ENCODE data around the gene UBL5.
A peak's percentile ranks its signal among the peaks of the same experiment; 100 is the strongest.

The UBL5 gene

DNA sequence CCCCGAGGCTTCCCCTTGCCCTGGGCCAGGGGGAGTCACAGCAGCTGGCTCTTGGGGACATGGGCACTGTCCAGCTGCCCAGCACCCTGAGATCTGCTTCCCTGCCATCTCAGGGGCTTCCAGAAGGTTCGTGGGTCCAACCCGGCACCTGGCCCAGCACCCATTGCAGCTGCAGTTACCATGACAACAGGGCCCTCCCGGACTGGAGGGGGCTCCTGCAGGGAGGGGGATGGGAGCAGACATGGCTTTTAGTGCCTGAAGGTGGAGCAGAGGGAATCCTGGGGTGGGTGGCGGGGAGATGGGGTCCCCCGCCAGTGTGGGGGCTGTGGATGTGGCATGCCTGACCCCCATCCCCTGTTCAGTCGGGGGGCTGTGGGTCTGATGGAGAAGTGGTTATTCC, 22.1 kb downstream of the UBL5 start:
- peaks cover 10 to 30% of the 10 kb centered on the region in 2 donors for H3K4me1 Mint-ChIP-seq (ENCODE audit: low read depth in 2 of 2)
- ATAC-seq (replicated peaks): no peak
- peak overlapping the region in 1 of 2 donors; percentile 23 for H3K27ac Mint-ChIP-seq

DNA sequence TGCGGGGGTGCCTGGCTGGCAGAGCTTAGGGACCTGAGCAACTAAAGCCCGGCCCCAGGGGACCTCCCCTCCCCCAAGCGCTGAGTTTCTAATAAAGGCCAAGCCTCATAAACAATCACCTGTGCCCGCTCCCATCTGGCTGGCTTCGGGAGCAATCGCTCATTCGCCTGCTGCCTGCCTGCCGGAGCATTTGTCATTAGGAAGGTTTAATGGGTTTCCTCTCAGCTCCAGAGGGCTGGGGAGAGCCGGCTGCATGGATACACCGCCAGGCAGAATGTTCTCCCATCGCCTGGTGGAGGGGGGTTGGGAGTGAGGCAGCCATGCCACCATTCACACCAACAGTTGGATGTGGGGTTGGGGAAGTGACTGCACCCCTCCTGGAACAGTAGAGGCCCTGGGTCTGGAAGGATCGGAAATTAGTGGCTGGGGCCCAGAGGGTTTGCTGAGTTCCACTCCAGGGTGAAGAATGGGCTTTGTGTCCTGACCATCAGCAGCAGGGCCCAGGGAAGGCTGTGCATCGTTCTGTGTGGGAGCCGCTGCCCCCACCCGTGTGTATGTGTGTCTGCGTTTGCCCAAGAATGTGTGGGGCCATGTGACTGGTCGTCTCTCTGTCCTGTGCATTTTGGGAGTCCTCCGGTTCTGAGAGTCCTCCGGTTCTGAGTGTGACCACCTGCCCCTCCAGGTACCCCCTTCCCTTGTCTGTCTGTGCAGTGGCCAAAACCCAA, 22.7 kb downstream of the UBL5 start:
- no peaks in the 10 kb centered on the region for H3K9me3 Mint-ChIP-seq
- no peak for ATAC-seq (replicated peaks)
- H3K36me3 Mint-ChIP-seq (ENCODE audit: insufficient read depth): peaks cover 5% of the 10 kb centered on the region
- no peak overlapping the region for H3K4me3 Mint-ChIP-seq
- H3K4me1 Mint-ChIP-seq (ENCODE audit: low read depth in 2 of 2): peaks cover 10 to 23% of the 10 kb centered on the region in 2 donors
- peak overlapping the region in 1 of 2 donors; percentile 46 for H3K27ac Mint-ChIP-seq
- no peak for DNase-seq
- H3K27me3 Mint-ChIP-seq: no peaks in the 10 kb centered on the region

More for the DNA sequence above, 22.1 kb downstream of the UBL5 start:
- Mint-ChIP-seq H3K4me3 (no peak overlapping the region), H3K9me3 (no peaks in the 10 kb centered on the region), H3K36me3 (ENCODE audit: insufficient read depth) (peaks cover 6% of the 10 kb centered on the region), H3K27me3 (no peaks in the 10 kb centered on the region)
- DNase-seq: no peak

DNA sequence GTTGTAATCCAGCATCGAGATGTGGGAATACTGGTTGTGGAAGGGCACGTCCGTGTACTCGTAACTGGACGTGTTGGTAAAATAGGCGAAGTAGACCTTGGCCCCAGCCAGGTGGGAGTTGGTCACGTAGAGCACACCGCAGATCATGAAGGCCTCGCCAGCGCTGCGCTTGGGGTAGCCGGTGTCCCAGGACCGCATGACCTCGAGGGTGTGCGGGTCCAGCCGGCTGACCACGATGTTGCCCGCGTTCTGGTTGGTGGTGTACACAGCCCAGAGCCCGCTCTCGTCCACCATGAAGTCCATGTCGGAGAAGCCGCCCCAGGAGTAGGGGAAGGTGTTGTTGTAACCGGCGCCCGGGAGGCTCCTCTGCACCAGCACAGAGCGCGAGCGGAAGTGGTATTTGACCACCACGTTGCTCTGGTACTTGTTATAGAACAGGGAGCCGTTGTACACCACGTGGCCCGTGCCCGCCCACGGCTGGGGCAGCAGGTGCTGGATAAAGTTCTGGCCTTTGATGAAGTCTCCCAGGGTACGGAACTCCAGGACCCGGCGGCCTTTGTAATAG, 26.6 kb downstream of the UBL5 start:
- no peak overlapping the region for H3K27ac Mint-ChIP-seq
- H3K4me3 Mint-ChIP-seq: no peak overlapping the region
- no peak for DNase-seq
- ATAC-seq (replicated peaks): no peak
- H3K27me3 Mint-ChIP-seq: no peaks in the 10 kb centered on the region
- peaks cover 28 to 45% of the 10 kb centered on the region in 2 donors for H3K4me1 Mint-ChIP-seq (ENCODE audit: low read depth in 2 of 2)
- H3K36me3 Mint-ChIP-seq (ENCODE audit: insufficient read depth): peaks cover 8% of the 10 kb centered on the region
- H3K9me3 Mint-ChIP-seq: no peaks in the 10 kb centered on the region

- DNase-seq (no peak), ATAC-seq (replicated peaks) (no peak)
- Mint-ChIP-seq H3K36me3 (ENCODE audit: insufficient read depth) (peaks cover 8% of the 10 kb centered on the region), H3K4me3 (peak overlapping the region; percentile 46 to 91), H3K27ac (peak overlapping the region; percentile 64 to 70), H3K9me3 (no peaks in the 10 kb centered on the region), H3K4me1 (ENCODE audit: low read depth in 2 of 2) (peaks cover 34 to 50% of the 10 kb centered on the region in 2 donors), H3K27me3 (no peaks in the 10 kb centered on the region)
These were observed 28.9 kb downstream of the UBL5 start for GRCh38 chr19:9856609-9857008.

DNA sequence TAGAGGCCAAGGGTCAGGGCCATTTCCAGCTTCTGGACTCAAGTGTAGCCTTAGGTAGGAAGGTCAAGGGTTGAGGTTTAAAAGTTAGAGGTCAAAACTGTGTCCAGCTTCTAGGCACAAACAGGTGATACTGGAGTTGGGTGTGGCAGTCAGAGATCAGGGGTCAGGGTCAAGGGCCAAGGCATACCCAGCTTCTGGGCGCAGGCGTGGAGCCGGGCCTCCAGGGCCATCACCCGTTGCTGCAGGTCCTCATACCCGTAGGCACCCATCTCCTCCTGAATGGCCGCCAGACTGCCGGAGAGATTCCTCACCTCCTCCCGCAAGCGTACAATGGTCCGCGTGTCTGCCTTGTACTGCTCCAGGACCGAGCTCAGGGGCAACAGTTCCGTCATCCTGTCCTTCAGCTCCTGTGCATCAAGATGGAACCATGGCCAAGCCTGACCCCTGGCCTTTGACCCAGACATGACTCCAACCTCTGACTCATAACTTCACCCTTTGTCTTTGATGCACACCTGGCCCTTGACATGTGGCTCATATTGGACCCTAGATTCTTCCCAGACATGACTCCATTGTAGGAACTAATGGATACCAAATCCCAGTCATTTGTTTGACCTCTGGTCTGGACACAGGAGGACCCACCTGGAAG, 29.5 kb downstream of the UBL5 start:
- peak overlapping the region; percentile 91 to 96 for H3K27ac Mint-ChIP-seq
- no peak for ATAC-seq (replicated peaks)
- peaks cover 8% of the 10 kb centered on the region for H3K36me3 Mint-ChIP-seq (ENCODE audit: insufficient read depth)
- H3K4me3 Mint-ChIP-seq: peak overlapping the region; percentile 89 to 91
- peaks cover 38 to 56% of the 10 kb centered on the region in 2 donors for H3K4me1 Mint-ChIP-seq (ENCODE audit: low read depth in 2 of 2)
- no peaks in the 10 kb centered on the region for H3K9me3 Mint-ChIP-seq
- H3K27me3 Mint-ChIP-seq: no peaks in the 10 kb centered on the region
- no peak for DNase-seq

DNA sequence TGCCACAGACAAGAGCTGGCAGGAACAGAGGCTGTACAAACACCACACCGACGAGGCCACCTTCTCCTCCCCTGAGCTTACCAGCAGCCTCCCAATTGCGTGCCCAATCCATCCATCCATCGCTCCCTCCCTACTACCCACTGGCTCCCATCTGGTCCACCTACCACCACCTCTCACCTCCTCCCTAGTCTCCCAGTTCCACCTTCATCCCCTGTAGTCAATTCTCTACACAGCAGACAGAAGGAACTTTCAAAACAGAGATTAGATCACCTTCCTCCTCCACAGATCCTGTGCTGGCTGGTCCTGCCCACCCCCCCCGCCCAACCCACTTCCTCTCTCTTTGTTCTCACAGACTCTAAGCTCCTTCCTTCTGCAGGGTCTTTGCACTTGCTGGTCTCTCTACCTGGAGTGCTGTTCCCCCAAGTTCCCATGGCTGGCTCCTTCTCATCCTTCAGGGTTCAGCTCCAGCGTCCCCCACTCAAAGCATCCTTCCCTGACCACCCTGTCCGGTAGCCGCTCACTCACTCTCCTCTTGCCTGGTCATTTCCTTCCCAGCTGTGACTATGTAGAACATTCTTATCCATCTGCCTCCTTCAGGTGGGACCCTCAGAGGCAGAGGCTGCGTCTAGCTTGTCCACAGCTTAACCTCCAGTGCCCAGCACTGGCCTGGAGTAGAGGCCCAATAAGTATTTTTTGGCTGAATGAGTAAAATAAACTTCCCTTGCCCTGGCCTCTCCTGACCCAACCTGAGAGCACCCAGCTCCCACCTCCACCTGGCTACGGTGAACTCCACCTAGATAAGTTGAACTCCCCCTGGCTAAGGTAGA, 30.4 kb downstream of the UBL5 start:
- H3K4me1 Mint-ChIP-seq (ENCODE audit: low read depth in 2 of 2): peaks cover 43 to 62% of the 10 kb centered on the region in 2 donors
- ATAC-seq (replicated peaks): peak; percentile 87
- peak in 1 of 3 experiments; percentile 20 for DNase-seq
- peak overlapping the region; percentile 89 to 91 for H3K4me3 Mint-ChIP-seq
- no peaks in the 10 kb centered on the region for H3K27me3 Mint-ChIP-seq
- H3K9me3 Mint-ChIP-seq: no peaks in the 10 kb centered on the region
- H3K27ac Mint-ChIP-seq: peak overlapping the region; percentile 91 to 96
- H3K36me3 Mint-ChIP-seq (ENCODE audit: insufficient read depth): peaks cover 5% of the 10 kb centered on the region

GRCh38 chr19:9858766-9859165, 31.0 kb downstream of the UBL5 start:
- ATAC-seq (replicated peaks): no peak
- H3K27ac Mint-ChIP-seq: peak overlapping the region; percentile 91 to 96
- H3K27me3 Mint-ChIP-seq: no peaks in the 10 kb centered on the region
- peaks cover 4% of the 10 kb centered on the region for H3K36me3 Mint-ChIP-seq (ENCODE audit: insufficient read depth)
- peak overlapping the region; percentile 89 to 91 for H3K4me3 Mint-ChIP-seq
- H3K4me1 Mint-ChIP-seq (ENCODE audit: low read depth in 2 of 2): peaks cover 45 to 65% of the 10 kb centered on the region in 2 donors
- H3K9me3 Mint-ChIP-seq: no peaks in the 10 kb centered on the region
- no peak for DNase-seq

DNA sequence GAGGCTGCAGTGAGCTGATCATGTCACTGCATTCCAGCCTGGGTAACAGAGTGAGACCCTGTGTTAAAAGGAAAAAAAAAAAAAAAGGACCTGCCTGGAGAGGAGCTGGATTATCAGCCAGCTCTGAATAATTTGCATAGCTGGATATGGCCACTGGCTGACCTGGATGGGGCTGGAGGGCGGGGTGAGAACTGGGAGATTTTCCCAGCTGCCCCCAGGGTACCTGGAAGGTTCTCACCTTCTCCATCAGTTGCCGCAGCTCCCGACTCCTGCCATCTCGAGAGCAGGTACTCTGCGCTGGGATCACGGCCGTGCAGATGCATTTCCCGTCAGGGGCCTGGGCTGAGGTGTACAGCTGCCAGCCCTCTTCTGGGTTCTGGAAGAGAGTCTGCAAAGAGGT, 32.7 kb downstream of the UBL5 start:
- Mint-ChIP-seq H3K27ac (peak overlapping the region in 1 of 2 donors; percentile 49), H3K4me3 (no peak overlapping the region), H3K9me3 (no peaks in the 10 kb centered on the region), H3K36me3 (ENCODE audit: insufficient read depth) (peaks cover 3% of the 10 kb centered on the region), H3K4me1 (ENCODE audit: low read depth in 2 of 2) (peaks cover 48 to 65% of the 10 kb centered on the region in 2 donors), H3K27me3 (no peaks in the 10 kb centered on the region)
- ATAC-seq (replicated peaks) (no peak), DNase-seq (no peak)

DNA sequence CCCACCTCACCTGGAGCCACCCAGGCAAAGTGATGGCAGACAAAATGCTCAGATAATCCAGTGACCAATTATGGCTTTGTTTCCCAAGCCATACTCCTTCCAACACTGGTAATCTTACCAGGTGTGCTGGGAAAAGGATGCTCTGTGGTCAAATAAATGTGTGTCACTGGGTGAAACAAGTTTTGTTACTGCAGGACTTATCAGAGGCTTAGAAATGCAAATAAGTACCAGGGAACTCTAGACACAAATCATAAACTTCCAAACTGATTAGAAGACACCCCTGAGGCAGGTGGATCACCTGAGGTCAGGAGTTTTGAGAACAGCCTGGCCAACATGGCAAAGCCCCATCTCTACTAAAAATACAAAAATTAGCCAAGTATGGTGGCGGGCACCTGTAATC, 33.8 kb downstream of the UBL5 start:
- peak overlapping the region; percentile 67 to 73 for H3K27ac Mint-ChIP-seq
- no peaks in the 10 kb centered on the region for H3K36me3 Mint-ChIP-seq (ENCODE audit: insufficient read depth)
- DNase-seq (no peak), ATAC-seq (replicated peaks) (no peak)
- H3K9me3 Mint-ChIP-seq: no peaks in the 10 kb centered on the region
- H3K4me1 Mint-ChIP-seq (ENCODE audit: low read depth in 2 of 2): peaks cover 50 to 70% of the 10 kb centered on the region in 2 donors
- no peaks in the 10 kb centered on the region for H3K27me3 Mint-ChIP-seq
- H3K4me3 Mint-ChIP-seq: peak overlapping the region in 1 of 2 donors; percentile 64

GRCh38 chr19:9862938-9863337, 35.2 kb downstream of the UBL5 start:
- Mint-ChIP-seq H3K27ac (peak overlapping the region; percentile 67 to 73), H3K9me3 (no peaks in the 10 kb centered on the region), H3K36me3 (ENCODE audit: insufficient read depth) (no peaks in the 10 kb centered on the region), H3K27me3 (no peaks in the 10 kb centered on the region), H3K4me1 (ENCODE audit: low read depth in 2 of 2) (peaks cover 42 to 60% of the 10 kb centered on the region in 2 donors), H3K4me3 (peak overlapping the region; percentile 7 to 16)
- DNase-seq: no peak
- peak; percentile 32 for ATAC-seq (replicated peaks)

GRCh38 chr19:9863759-9864158, 36.0 kb downstream of the UBL5 start:
- Mint-ChIP-seq H3K27ac (peak overlapping the region; percentile 67 to 73), H3K4me3 (peak overlapping the region in 1 of 2 donors; percentile 4), H3K36me3 (ENCODE audit: insufficient read depth) (no peaks in the 10 kb centered on the region), H3K9me3 (no peaks in the 10 kb centered on the region), H3K27me3 (no peaks in the 10 kb centered on the region), H3K4me1 (ENCODE audit: low read depth in 2 of 2) (peaks cover 34 to 52% of the 10 kb centered on the region in 2 donors)
- no peak for DNase-seq
- no peak for ATAC-seq (replicated peaks)

- peak; percentile 37 to 50 (median 42) for DNase-seq
These were observed 38.2 kb downstream of the UBL5 start for GRCh38 chr19:9865732-9866501.

More at GRCh38 chr19:9865732-9866501, 38.2 kb downstream of the UBL5 start:
- peak overlapping the region; percentile 56 to 63 for H3K4me3 Mint-ChIP-seq
- H3K4me1 Mint-ChIP-seq (ENCODE audit: low read depth in 2 of 2): peaks cover 29 to 44% of the 10 kb centered on the region in 2 donors
- H3K9me3 Mint-ChIP-seq: no peaks in the 10 kb centered on the region
- no peaks in the 10 kb centered on the region for H3K27me3 Mint-ChIP-seq
- ATAC-seq (replicated peaks): peak; percentile 99
- H3K27ac Mint-ChIP-seq: peak overlapping the region; percentile 35 to 79
- no peaks in the 10 kb centered on the region for H3K36me3 Mint-ChIP-seq (ENCODE audit: insufficient read depth)

Data from effector memory CD8-positive, alpha-beta T cell (primary cell).